Measurements from ENCODE around the gene UBAP2.

DNA sequence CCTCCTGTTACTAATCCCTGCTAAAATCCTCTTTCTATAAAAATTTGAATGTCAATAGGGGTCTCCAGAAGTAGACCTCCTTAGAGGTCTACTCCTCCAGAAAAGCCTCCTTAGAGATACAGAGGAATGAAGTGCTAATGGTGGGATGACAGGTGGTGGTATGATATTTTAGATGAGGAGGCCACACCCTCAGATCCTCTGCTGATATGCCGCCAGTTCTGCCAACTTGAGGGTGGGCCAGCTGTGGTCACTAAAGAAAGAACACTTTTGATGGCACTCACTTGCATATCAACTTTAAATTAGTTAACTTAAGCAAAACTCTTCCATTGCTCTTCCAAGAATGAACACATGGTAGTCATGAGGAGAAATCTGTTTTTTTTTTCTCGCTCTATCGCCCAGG, 16.9 kb upstream of the UBAP2 start:
- TF ChIP-seq, protein P1, sequence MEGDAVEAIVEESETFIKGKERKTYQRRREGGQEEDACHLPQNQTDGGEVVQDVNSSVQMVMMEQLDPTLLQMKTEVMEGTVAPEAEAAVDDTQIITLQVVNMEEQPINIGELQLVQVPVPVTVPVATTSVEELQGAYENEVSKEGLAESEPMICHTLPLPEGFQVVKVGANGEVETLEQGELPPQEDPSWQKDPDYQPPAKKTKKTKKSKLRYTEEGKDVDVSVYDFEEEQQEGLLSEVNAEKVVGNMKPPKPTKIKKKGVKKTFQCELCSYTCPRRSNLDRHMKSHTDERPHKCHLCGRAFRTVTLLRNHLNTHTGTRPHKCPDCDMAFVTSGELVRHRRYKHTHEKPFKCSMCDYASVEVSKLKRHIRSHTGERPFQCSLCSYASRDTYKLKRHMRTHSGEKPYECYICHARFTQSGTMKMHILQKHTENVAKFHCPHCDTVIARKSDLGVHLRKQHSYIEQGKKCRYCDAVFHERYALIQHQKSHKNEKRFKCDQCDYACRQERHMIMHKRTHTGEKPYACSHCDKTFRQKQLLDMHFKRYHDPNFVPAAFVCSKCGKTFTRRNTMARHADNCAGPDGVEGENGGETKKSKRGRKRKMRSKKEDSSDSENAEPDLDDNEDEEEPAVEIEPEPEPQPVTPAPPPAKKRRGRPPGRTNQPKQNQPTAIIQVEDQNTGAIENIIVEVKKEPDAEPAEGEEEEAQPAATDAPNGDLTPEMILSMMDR (IDR thresholded peaks at IDR 0.05; ENCODE audit: extremely low read depth in 1 of 2, insufficient read depth in 1 of 2, low read depth in 1 of 2, low read length in 2 of 2), result no peak
- TF ChIP-seq EZH2 (IDR thresholded peaks at IDR 0.05; ENCODE audit: borderline replicate concordance, low read depth, low read length, severe bottlenecking) (no peak), GATA2 (IDR thresholded peaks at IDR 0.05; ENCODE audit: insufficient read depth, insufficient read length, low read depth, low read length) (no peak), FOS (IDR thresholded peaks at IDR 0.05; ENCODE audit: borderline replicate concordance, insufficient read depth, low read length) (no peak)

Data from endothelial cell of umbilical vein (primary cell).